ENCODE measurements around the gene SNAPIN.

The SNAPIN gene

DNA sequence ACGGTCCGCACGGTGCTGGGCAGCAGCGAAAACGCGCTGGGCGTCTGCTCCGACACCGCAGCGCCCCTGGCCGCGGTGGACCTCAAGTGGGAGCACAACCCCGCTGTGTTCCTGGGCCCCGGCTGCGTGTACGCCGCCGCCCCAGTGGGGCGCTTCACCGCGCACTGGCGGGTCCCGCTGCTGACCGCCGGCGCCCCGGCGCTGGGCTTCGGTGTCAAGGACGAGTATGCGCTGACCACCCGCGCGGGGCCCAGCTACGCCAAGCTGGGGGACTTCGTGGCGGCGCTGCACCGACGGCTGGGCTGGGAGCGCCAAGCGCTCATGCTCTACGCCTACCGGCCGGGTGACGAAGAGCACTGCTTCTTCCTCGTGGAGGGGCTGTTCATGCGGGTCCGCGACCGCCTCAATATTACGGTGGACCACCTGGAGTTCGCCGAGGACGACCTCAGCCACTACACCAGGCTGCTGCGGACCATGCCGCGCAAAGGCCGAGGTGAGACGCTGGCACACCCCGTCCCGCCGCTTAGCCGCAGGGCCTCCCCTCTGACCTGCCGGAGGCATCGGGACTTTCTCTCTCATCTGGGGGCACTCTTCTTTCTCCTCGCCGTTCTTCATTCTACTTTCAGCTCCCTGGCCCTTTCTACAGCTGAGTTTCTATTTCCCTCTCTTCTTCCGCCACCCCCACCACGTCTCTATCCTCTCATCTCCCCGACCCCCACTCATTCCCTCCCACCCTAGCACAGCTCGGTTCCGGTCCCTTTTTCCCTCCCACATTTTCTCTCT, 21.0 kb downstream of the SNAPIN start:
- DNase-seq: no peak

DNA sequence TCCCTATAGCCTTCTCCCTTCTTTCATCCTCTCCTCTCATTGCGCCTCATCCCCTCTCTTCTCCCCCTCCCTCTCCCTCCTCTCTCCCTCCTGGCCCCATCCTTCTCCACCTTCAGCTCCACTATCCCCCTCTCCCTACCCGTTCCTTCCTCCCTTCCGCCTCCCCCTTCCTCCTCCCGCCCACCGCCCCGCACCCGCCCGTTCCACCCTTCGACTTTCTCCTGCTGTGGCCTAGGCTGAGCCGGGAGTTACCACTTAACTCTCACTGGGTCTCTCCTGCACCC, 21.6 kb downstream of the SNAPIN start:
- no peak for DNase-seq

DNA sequence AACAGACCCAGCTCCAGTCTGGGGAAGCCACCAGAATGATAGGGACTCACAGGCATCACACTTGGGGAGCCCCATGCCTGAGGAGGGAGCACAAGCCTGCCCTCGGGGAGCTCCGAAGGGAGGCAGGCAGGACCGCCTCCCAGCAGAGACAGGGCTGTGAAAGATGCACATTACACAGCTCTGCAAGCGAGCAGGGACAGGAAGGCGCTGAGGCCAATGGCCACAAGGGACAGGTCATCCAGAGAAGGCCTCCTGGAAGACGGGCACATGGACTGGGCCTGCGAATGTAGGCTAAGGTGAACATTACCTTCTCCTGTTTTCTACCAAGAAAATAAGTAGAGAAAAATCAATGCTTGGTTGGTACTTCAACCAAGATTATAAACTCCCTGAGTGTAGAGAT, 24.2 kb downstream of the SNAPIN start:
- no peak for DNase-seq

DNA sequence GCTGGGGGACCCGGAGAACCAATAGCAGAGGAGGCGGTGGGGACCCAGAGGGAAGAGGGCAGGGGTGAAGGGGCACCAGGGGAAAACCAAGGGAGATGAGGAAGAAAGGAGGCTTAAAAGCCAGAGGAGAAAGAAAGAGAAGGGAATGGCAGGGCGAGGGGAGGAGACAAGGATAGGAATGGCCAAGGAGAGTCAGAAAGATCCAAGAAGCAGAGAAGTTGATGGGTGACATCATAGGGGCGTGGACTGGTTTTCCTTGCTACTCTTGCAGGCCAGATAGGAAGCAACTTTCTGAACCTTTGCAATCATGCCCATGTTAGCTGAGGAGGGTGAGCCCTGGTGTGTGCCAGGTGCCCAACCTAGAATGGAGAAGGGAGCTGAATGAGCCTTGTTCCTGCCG, 25.4 kb downstream of the SNAPIN start:
- no peak for DNase-seq

GRCh38 chr1:153684892-153685291, 26.4 kb downstream of the SNAPIN start:
- DNase-seq: no peak

DNA sequence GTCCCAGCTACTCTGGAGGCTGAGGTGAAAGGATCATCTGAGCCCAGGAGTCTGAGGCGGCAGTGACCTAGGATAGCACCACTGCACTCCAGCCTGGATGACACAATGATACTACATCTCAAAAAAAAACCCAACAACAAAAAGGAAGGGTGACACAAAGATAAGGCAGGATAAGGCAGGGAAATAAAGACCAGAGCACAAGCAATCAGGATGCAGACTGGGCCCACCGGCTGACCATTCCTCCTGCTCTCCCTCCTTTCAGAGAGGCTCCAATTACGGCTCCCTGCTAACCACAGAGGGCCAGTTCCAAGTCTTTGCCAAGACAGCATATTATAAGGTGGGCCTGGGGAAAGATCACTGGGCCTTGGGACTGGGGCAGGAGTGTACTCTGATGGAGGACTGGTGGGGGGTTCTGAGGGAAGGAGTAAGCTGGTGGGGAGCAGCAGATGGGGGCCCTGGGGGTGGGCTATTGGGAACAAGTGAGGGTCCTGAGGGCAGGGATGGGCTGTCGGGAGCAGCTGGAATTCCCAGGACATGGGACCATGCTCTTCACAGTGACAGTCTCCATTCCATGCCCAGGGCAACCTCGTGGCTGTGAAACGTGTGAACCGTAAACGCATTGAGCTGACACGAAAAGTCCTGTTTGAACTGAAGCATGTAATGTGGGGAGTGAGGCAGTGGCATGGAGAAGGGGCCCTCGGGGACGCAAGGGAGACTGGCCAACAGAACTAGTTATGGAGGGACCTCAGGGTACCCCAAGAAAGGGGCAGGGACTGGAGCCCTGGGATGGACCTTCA, 27.2 kb downstream of the SNAPIN start:
- DNase-seq: no peak

DNA sequence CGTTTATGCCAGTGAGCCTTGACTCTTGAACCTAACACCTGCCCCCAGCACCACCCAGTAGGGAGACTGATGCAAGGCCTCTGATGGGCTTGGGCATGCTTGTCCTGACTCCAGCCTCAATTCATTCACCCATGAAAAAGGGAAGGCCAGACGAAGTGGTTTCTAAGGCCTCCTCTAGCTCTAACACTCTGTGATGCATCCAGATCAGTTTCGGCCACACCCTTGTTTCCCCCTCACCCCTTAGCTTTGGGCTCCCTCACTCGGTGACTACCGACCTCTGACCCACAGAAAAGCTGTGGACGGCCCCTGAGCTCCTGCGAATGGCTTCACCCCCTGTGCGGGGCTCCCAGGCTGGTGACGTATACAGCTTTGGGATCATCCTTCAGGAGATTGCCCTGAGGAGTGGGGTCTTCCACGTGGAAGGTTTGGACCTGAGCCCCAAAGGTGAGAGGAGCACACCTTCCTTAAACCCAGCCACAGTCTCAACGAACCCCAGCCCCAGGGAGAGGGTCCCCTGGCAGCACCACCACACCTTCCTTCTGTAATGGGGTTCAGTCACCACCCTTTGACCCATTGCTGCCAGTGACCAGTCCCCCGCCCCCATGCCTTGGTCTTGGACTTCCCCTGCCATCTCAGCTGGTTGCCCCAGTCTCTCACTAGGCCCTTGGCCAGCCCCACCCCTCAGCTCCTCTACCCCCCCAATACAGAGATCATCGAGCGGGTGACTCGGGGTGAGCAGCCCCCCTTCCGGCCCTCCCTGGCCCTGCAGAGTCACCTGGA, 29.0 kb downstream of the SNAPIN start:
- DNase-seq: no peak

- no peak for DNase-seq
Observed at GRCh38 chr1:153688276-153688675, 29.8 kb downstream of the SNAPIN start.

DNA sequence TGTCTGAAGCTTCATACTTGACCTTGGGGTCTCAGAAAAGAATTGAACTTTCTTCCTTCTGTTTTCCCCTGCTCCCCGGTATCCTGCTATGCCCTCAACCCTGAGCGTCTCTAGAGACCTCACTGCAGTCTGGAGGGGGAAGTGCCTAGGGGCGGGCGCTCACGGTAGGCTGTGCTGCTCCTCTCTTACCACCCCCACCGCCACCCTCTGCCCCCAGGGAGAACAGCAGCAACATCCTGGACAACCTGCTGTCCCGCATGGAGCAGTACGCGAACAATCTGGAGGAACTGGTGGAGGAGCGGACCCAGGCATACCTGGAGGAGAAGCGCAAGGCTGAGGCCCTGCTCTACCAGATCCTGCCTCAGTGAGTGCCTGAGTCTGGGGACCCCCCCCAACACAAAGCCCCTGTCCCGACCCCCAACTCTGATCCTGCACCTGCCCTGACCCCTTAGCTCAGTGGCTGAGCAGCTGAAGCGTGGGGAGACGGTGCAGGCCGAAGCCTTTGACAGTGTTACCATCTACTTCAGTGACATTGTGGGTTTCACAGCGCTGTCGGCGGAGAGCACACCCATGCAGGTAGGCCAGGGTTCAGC, 30.3 kb downstream of the SNAPIN start:
- DNase-seq: no peak

DNA sequence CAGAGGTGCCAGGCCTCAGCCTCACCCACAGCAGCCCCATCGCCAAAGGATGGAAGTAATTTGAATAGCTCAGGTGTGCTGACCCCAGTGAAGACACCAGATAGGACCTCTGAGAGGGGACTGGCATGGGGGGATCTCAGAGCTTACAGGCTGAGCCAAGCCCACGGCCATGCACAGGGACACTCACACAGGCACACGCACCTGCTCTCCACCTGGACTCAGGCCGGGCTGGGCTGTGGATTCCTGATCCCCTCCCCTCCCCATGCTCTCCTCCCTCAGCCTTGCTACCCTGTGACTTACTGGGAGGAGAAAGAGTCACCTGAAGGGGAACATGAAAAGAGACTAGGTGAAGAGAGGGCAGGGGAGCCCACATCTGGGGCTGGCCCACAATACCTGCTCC, 35.0 kb downstream of the SNAPIN start:
- no peak for DNase-seq

- DNase-seq: no peak
Observed at GRCh38 chr1:153696741-153697140, 38.2 kb downstream of the SNAPIN start.

DNA sequence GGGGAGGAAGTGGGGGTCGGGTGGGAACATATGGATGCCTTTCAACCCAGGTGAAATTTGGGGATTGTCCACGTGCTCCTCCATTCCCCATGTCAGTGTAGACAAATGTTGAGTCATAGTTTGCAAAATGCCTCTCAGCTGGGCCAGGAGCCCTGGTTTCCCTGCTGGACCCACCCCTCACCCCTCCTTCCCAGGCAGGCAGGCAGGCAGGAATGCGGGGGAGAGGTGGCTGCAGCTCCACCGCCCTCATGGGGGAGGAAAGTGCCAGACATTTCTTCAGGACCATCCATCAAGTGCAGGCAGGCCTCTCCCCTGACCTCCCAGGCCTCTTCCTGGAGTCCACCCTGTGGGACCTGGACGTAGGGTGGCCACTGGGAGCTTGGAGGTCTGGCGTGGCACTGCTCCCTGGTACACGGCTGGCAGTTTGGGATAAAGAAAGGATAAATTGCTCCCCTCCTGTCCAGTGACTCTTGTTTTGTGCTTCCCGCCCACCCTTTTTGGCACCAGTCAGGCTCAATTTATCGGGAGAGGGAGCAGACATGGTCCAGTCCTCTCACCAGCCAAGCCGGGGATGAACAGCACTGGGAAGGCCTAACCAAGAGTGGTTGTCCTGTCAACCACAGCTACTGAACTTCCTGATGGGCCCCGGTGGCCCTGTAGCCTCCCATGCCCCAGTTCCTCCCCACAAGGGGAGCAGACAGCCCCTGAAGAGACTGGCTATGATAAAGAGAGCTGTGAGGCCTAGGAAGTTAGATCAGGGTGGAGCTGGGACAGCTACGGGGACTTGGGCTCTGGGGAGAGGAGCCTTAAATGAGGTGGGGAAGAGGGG, 38.9 kb downstream of the SNAPIN start:
- DNase-seq: no peak

DNA sequence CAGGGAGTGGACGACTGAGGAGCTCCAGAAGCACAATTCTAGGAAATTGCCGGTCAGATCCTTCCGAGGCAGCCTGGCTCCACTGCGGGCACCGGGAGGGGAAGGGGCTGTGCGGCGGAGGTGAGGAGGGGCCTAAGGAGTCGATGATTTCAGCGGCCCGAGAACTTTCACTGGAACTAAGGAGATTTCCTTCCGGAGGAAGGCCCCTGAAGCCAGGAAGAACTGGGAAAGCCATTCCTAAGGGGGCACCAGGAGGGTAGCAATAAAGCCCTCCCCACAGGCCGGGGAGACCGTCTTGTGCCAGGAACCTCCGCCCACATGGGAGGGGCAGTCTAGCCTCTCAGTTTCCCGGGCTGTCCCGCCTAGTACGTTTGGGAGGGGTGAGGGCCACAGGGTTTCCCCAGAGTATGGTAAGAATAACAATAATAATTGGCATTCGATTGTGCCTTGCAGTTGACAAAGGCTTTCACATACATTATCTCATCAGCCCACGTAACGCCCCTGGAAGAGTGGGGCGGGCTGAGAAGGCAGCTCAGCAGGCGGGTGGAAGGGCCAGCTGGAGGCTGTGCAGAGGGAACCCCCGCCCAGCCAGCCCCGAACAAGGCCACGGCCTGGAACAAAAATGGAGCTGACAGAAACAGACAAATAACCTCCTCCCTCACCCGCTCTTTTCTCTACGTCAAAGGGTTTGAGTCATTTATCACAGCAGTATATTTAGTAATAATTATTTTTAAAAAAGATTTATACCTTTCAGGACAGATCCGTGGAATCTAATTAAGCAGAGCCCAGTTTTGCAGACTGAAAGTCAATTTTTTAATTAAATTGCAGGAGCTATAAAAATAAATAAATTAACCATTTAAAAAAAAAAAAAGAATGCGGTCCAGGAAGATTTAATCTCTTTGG, 39.8 kb downstream of the SNAPIN start:
- no peak for DNase-seq

DNA sequence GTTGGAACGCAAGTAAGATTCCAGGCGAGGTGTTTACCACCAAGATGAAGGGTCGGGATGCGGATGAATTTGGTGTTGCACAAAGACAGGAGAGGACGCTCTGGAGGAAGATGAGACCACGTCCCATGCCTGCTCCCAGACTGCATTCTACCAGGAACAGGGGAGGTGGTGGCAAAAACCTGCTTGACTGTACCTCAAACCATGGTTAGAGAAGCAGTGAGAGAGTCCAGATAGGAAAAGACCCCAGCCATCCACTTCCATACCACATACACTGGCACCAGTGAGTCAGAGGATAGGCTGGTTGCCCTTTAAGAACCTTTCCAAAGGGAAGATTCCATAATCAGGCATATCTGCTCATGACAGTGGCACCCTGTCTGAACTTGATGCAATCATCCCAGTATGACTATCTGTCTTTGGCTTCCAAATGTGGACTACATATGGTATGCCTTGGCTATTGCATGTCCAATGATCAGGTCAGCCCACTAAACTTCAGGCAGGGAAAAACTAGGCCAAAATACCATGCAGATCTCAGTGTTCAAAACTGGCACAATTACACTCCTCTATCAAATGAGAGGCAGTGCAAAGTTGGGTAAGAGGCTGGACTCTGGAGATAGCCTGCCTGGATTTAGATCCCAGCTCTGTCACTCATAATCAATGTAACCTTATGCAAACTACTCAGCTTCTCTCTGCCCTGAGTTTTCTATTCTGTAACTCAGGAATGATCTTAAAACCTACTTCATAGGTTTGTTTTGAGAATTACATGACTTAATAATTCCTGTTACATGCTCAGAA, 40.6 kb downstream of the SNAPIN start:
- no peak for DNase-seq

- no peak for DNase-seq
Observed at GRCh38 chr1:153699768-153700167, 41.3 kb downstream of the SNAPIN start.

DNA sequence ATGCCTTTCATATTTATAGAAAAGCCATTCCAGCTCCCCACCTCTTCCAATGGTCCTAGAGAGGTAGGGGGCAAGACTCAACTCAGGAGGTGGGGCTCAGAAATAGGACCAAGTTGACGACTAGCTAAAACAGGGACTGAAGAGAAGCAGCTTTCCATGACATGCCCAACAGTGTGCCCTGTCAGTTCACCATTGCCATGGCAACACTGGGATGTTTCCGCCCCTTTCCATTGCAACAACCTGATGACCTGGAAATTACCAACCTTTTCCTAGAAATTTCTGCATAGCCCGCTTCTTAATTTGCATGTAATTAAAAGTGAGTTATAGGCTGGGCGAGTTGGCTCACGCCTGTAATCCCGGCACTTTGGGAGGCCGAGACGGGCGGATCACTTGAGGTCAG, 47.0 kb downstream of the SNAPIN start:
- no peak for DNase-seq

DNA sequence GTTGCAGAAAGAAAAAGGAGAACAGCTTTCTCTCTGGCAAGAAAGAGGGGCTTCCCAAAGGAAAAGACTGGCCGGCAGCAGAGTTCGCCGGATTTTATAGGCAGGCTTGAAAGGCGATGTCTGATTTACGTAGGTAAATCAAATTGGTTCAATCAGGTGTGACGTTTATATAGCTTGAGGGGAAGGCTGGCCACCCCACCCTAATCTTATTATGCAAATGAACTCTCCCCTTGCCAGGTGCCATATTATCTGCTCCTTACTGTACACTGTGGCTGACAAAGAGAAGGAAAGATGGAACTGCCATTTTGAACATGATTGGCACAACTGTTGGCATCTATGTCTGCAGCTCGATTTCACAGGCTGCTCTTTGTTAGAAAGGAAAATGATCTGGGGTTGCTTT, 52.5 kb downstream of the SNAPIN start:
- DNase-seq: no peak

All from NCI-H2029 treated with DMSO at 0.1 percent for 48 hours (cell line).